NOMO-1 treated with DMSO at 0.1 percent for 48 hours (cell line): Measurements from ENCODE around the gene TRIM33.

ENCODE experiments used
- DNase-seq: peaks from one replicate; lab custom pipeline; 2025; ENCODE audit not compliant: unreplicated experiment; lab: John Stamatoyannopoulos, UW

The TRIM33 gene

GRCh38 chr1:114511032-114511785 lies at the start of gene TRIM33:
Gene TRIM33 (minus strand): TSS chr1:114511203. CDS start chr1:114511076, 127 bp downstream.
- peak; percentile 81 for DNase-seq

- DNase-seq, result peak; percentile 78
Observed at GRCh38 chr1:114559356-114559755, 48.4 kb upstream of the TRIM33 start.

- peak; percentile 52 for DNase-seq
Observed at GRCh38 chr1:114558544-114558943, 47.5 kb upstream of the TRIM33 start.

GRCh38 chr1:114554577-114554976 lies 43.6 kb upstream of the TRIM33 start:
- no peak for DNase-seq

- no peak for DNase-seq
Observed at GRCh38 chr1:114552106-114552639, 41.2 kb upstream of the TRIM33 start.

- DNase-seq, result no peak
Observed at GRCh38 chr1:114551400-114551799, 40.4 kb upstream of the TRIM33 start.

- DNase-seq, result no peak
Observed at GRCh38 chr1:114550336-114550735, 39.3 kb upstream of the TRIM33 start.

GRCh38 chr1:114549137-114549536 lies 38.1 kb upstream of the TRIM33 start:
- peak; percentile 68 for DNase-seq

- DNase-seq, result no peak
Observed at GRCh38 chr1:114547076-114547475, 36.1 kb upstream of the TRIM33 start.

- no peak for DNase-seq
Observed at GRCh38 chr1:114545796-114546195, 34.8 kb upstream of the TRIM33 start.

GRCh38 chr1:114545315-114545714 lies 34.3 kb upstream of the TRIM33 start:
- no peak for DNase-seq

GRCh38 chr1:114540821-114541220 lies 29.8 kb upstream of the TRIM33 start:
- no peak for DNase-seq

- no peak for DNase-seq
Observed at GRCh38 chr1:114540272-114540671, 29.3 kb upstream of the TRIM33 start.

GRCh38 chr1:114536043-114536442 lies 25.0 kb upstream of the TRIM33 start:
- no peak for DNase-seq

- no peak for DNase-seq
Observed at GRCh38 chr1:114535401-114535800, 24.4 kb upstream of the TRIM33 start.

- no peak for DNase-seq
Observed at GRCh38 chr1:114531094-114531493, 20.1 kb upstream of the TRIM33 start.

GRCh38 chr1:114530224-114530623 lies 19.2 kb upstream of the TRIM33 start:
- no peak for DNase-seq

GRCh38 chr1:114524944-114525343 lies 13.9 kb upstream of the TRIM33 start:
- no peak for DNase-seq

- DNase-seq, result no peak
Observed at GRCh38 chr1:114522264-114522575, 11.2 kb upstream of the TRIM33 start.

- DNase-seq, result no peak
Observed at GRCh38 chr1:114521396-114522263, 10.6 kb upstream of the TRIM33 start.

- no peak for DNase-seq
Observed at GRCh38 chr1:114517348-114517747, 6.3 kb upstream of the TRIM33 start.
